ENCODE measurements around the gene KLF13.

KLF13 gene

DNA sequence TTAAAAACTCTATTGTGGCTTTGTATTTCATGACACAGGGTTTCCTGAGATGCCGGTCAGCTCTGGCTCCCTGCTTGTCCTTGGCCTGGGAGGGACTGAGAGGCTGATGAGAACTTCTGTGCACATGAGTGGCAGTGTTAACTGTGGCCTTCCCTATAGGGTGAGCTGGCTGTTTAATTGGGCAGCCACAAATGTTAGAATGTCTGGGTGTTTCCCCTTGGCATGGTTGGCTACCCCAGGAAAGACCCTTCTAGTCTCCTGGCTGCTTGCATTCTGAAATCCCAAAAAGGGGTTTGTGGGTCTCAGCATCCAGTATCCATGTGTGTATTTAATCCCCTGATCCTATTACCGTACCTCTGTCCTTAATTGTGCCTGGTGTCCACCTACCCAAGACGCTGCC is 3.0 kb upstream of the KLF13 start:
- Histone ChIP-seq H3K4ac (ENCODE audit: low read depth, low read length) (no peak overlapping the region), H2BK5ac (ENCODE audit: low read length) (no peak overlapping the region), H4K5ac (ENCODE audit: low read length) (no peak overlapping the region), H4K8ac (ENCODE audit: low read depth, low read length) (no peak overlapping the region), H3K56ac (ENCODE audit: low read length) (no peak overlapping the region), H2AK5ac (ENCODE audit: low read length) (no peak overlapping the region), H3K23ac (ENCODE audit: low read length) (no peak overlapping the region), H3K4me2 (ENCODE audit: low read length) (no peak overlapping the region), H3K18ac (ENCODE audit: low read length) (no peak overlapping the region), H3K79me1 (ENCODE audit: low read length) (no peaks in the 10 kb centered on the region), H3K9ac (ENCODE audit: low read length) (no peak overlapping the region), H3K4me1 (ENCODE audit: control insufficient read depth, low read depth, low read length) (peaks cover 3% of the 10 kb centered on the region), H3K4me3 (ENCODE audit: low read length) (no peak overlapping the region), H2BK15ac (replicated peaks; ENCODE audit: low read depth) (no peak overlapping the region), H3K27ac (ENCODE audit: low read depth, low read length) (no peak overlapping the region), H3K79me2 (ENCODE audit: control insufficient read depth, insufficient read depth, low read length) (no peaks in the 10 kb centered on the region), H3K36me3 (ENCODE audit: control insufficient read depth, insufficient read depth, low read length) (no peaks in the 10 kb centered on the region), H3K27me3 (ENCODE audit: insufficient read depth, low read length, poor library complexity) (no peaks in the 10 kb centered on the region), H2BK120ac (ENCODE audit: low read depth, low read length) (no peak overlapping the region)
- DNase-seq, result no peak
- WGBS (ENCODE audit: extremely low coverage, insufficient coverage, low lambda C conversion rate), result no CpG with 5 or more reads among the region's 3 CpGs

DNA sequence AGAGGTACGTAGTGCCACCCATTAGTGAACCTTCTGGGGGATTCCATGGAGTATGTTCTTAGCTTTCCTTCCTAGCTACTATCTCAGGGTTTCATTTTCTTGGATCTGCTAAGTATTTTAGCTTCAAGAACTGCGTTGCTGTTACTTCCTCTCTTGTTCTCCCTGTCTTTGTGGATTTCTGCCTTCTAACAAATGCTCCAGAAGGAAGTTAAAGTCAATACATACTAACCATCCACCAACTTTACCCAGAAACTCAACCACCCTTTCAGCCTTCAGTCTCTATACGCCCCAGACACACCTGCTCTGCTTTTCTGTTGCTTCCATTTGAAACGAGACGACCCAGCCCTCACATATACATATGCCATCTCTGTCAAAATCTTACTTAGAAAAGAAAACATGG is 2.4 kb upstream of the KLF13 start:
- no peak overlapping the region for H3K4ac ChIP-seq (ENCODE audit: low read depth, low read length)
- DNase-seq, result no peak
- H3K4me1 ChIP-seq (ENCODE audit: control insufficient read depth, low read depth, low read length), result peaks cover 3% of the 10 kb centered on the region
- no peak overlapping the region for H2BK120ac ChIP-seq (ENCODE audit: low read depth, low read length)
- H3K56ac ChIP-seq (ENCODE audit: low read length), result no peak overlapping the region
- no peak overlapping the region for H3K27ac ChIP-seq (ENCODE audit: low read depth, low read length)
- H2AK5ac ChIP-seq (ENCODE audit: low read length), result no peak overlapping the region
- no peak overlapping the region for H2BK5ac ChIP-seq (ENCODE audit: low read length)
- H2BK15ac ChIP-seq (replicated peaks; ENCODE audit: low read depth), result no peak overlapping the region
- no peak overlapping the region for H3K4me2 ChIP-seq (ENCODE audit: low read length)
- no peak overlapping the region for H3K9ac ChIP-seq (ENCODE audit: low read length)
- no peak overlapping the region for H3K4me3 ChIP-seq (ENCODE audit: low read length)
- H3K79me2 ChIP-seq (ENCODE audit: control insufficient read depth, insufficient read depth, low read length), result no peaks in the 10 kb centered on the region
- no peak overlapping the region for H4K5ac ChIP-seq (ENCODE audit: low read length)
- WGBS (ENCODE audit: extremely low coverage, insufficient coverage, low lambda C conversion rate), result no CpG with 5 or more reads among the region's 5 CpGs
- H3K18ac ChIP-seq (ENCODE audit: low read length), result no peak overlapping the region
- H4K8ac ChIP-seq (ENCODE audit: low read depth, low read length), result no peak overlapping the region
- no peaks in the 10 kb centered on the region for H3K79me1 ChIP-seq (ENCODE audit: low read length)
- no peak overlapping the region for H3K23ac ChIP-seq (ENCODE audit: low read length)
- H3K27me3 ChIP-seq (ENCODE audit: insufficient read depth, low read length, poor library complexity), result no peaks in the 10 kb centered on the region
- H3K36me3 ChIP-seq (ENCODE audit: control insufficient read depth, insufficient read depth, low read length), result no peaks in the 10 kb centered on the region

DNA sequence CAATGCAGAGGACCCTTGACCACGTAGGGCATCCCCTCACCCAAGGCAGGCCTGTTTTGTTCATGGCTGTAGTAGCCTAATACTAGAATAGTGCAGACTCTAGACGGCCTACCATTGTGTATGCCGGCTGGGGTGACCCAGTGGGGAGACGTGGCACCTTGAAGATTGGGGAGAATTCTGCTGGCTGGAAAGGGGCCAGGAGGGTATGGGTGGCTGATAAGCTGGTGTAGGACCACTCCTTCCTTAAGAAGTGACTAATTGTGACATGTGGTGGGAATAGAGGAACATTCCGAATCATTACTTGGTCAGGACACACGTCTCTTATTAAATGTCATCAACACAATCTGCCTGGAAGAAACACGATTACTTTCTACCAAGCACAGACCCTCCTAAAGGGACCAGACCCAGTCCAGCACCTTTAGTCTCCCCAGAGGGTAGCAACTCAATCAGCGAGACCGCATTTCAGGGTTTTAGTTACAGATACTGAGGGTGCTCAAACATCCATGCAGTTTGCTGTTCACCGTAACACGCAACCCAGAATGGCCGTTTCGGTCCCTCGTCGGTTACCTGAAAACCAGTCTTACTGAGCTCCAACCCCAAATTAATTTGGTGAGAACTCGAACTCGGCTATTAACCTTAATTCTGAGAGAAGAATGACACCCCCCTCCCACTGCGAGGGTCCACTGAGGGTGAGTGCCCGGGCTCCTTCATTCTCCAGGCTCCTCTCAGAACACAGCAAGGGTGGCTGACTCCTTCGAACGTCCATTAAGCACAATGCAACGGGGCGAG is 1.6 kb upstream of the KLF13 start:
- no peak for DNase-seq
- H2BK15ac ChIP-seq (replicated peaks; ENCODE audit: low read depth), result no peak overlapping the region
- no CpG with 5 or more reads among the region's 23 CpGs for WGBS (ENCODE audit: extremely low coverage, insufficient coverage, low lambda C conversion rate)

DNA sequence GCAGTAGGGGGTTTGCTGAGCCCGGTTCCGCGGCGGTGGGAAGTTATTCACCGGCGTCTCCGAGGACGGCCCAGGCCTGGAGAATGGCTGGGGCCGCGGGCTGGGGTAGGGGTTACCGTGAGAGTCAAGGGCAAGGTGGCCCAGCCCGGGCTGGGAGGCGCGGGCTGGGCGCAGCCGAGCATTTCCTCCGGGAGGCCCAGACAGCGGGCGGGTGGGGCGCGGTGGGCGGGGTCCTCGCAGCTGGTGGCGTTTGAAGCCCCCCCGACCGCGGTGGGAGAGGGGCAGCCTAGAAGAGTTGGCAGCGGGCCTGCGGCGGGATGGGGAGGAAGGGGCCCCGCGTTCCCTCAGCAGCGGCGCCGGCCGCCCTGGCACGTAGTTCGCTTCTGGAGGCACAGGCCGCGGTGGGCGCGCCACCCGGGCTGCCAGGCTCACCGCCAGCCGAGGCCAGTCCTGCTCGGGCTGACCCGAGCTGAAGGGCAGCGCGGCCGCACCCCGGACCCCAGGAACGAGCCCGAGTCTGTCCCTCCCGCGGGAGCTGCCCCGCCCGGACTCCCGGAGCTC is 960 bp upstream of the KLF13 start:
- Histone ChIP-seq H3K18ac (ENCODE audit: low read length) (peak overlapping the region; percentile 35), H3K23ac (ENCODE audit: low read length) (peak overlapping the region; percentile 94), H3K79me1 (ENCODE audit: low read length) (peaks cover 6% of the 10 kb centered on the region), H2BK15ac (replicated peaks; ENCODE audit: low read depth) (no peak overlapping the region), H3K4me2 (ENCODE audit: low read length) (peak overlapping the region; percentile 66), H3K27ac (ENCODE audit: low read depth, low read length) (peak overlapping the region; percentile 85), H3K36me3 (ENCODE audit: control insufficient read depth, insufficient read depth, low read length) (no peaks in the 10 kb centered on the region), H3K27me3 (ENCODE audit: insufficient read depth, low read length, poor library complexity) (no peaks in the 10 kb centered on the region), H4K8ac (ENCODE audit: low read depth, low read length) (no peak overlapping the region), H3K4me1 (ENCODE audit: control insufficient read depth, low read depth, low read length) (peaks cover 3% of the 10 kb centered on the region), H3K4me3 (ENCODE audit: low read length) (peak overlapping the region; percentile 69), H3K9ac (ENCODE audit: low read length) (peak overlapping the region; percentile 92), H3K79me2 (ENCODE audit: control insufficient read depth, insufficient read depth, low read length) (peaks cover 8% of the 10 kb centered on the region), H3K56ac (ENCODE audit: low read length) (peak overlapping the region; percentile 93), H3K4ac (ENCODE audit: low read depth, low read length) (peak overlapping the region; percentile 22), H4K5ac (ENCODE audit: low read length) (no peak overlapping the region), H2BK5ac (ENCODE audit: low read length) (peak overlapping the region; percentile 63), H2AK5ac (ENCODE audit: low read length) (no peak overlapping the region), H2BK120ac (ENCODE audit: low read depth, low read length) (peak overlapping the region; percentile 51)
- peak; percentile 29 for DNase-seq
- WGBS (ENCODE audit: extremely low coverage, insufficient coverage, low lambda C conversion rate), result no CpG with 5 or more reads among the region's 58 CpGs

More for the DNA sequence above, 1.6 kb upstream of the KLF13 start:
- peak overlapping the region; percentile 65 for H2AK5ac ChIP-seq (ENCODE audit: low read length)
- peak overlapping the region; percentile 94 for H3K23ac ChIP-seq (ENCODE audit: low read length)
- H3K9ac ChIP-seq (ENCODE audit: low read length), result peak overlapping the region; percentile 92
- no peaks in the 10 kb centered on the region for H3K27me3 ChIP-seq (ENCODE audit: insufficient read depth, low read length, poor library complexity)
- H3K27ac ChIP-seq (ENCODE audit: low read depth, low read length), result no peak overlapping the region
- H3K4me1 ChIP-seq (ENCODE audit: control insufficient read depth, low read depth, low read length), result peaks cover 3% of the 10 kb centered on the region
- H3K56ac ChIP-seq (ENCODE audit: low read length), result peak overlapping the region; percentile 93
- H2BK120ac ChIP-seq (ENCODE audit: low read depth, low read length), result peak overlapping the region; percentile 15
- peaks cover 5% of the 10 kb centered on the region for H3K79me1 ChIP-seq (ENCODE audit: low read length)
- peak overlapping the region; percentile 66 for H3K4me2 ChIP-seq (ENCODE audit: low read length)
- H3K4me3 ChIP-seq (ENCODE audit: low read length), result peak overlapping the region; percentile 28
- H2BK5ac ChIP-seq (ENCODE audit: low read length), result no peak overlapping the region
- H3K18ac ChIP-seq (ENCODE audit: low read length), result peak overlapping the region; percentile 35
- H3K36me3 ChIP-seq (ENCODE audit: control insufficient read depth, insufficient read depth, low read length), result no peaks in the 10 kb centered on the region
- peaks cover 6% of the 10 kb centered on the region for H3K79me2 ChIP-seq (ENCODE audit: control insufficient read depth, insufficient read depth, low read length)
- no peak overlapping the region for H4K8ac ChIP-seq (ENCODE audit: low read depth, low read length)
- H3K4ac ChIP-seq (ENCODE audit: low read depth, low read length), result peak overlapping the region; percentile 22
- H4K5ac ChIP-seq (ENCODE audit: low read length), result no peak overlapping the region

DNA sequence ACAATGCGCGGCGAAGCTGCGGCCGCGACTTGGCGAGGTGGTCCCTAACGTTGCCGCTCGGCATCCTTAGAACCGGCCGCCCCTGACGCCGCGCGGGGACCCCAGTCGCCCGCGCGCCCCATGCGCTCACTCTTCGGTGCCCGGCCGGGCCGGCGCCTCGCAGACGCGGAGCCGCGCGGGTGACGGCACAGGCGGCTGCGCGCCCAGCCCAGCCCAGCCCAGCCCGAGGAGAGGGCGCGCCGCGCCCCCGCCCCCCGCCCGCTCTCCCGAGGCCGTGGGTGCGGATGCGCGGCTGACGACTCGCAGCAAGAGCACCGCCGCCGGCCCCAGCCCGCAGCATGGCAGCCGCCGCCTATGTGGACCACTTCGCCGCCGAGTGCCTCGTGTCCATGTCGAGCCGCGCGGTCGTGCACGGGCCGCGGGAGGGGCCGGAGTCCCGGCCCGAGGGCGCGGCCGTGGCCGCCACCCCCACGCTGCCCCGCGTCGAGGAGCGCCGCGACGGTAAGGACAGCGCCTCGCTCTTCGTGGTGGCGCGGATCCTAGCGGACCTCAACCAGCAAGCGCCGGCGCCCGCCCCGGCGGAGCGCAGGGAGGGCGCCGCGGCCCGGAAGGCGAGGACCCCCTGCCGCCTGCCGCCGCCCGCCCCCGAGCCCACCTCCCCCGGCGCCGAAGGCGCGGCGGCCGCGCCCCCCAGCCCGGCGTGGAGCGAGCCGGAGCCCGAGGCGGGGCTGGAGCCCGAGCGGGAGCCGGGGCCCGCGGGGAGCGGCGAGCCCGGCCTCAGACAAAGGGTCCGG is 437 bp downstream of the KLF13 start:
- H3K27ac ChIP-seq (ENCODE audit: low read depth, low read length), result peak overlapping the region; percentile 89
- H2AK5ac ChIP-seq (ENCODE audit: low read length), result no peak overlapping the region
- H3K4me2 ChIP-seq (ENCODE audit: low read length), result peak overlapping the region; percentile 66
- H3K79me1 ChIP-seq (ENCODE audit: low read length), result peaks cover 15% of the 10 kb centered on the region
- H3K56ac ChIP-seq (ENCODE audit: low read length), result peak overlapping the region; percentile 82
- no CpG with 5 or more reads among the region's 130 CpGs for WGBS (ENCODE audit: extremely low coverage, insufficient coverage, low lambda C conversion rate)
- no peak overlapping the region for H2BK120ac ChIP-seq (ENCODE audit: low read depth, low read length)
- peaks cover 19% of the 10 kb centered on the region for H3K79me2 ChIP-seq (ENCODE audit: control insufficient read depth, insufficient read depth, low read length)
- no peak overlapping the region for H2BK5ac ChIP-seq (ENCODE audit: low read length)
- no peak for DNase-seq
- no peak overlapping the region for H4K8ac ChIP-seq (ENCODE audit: low read depth, low read length)
- H3K4ac ChIP-seq (ENCODE audit: low read depth, low read length), result peak overlapping the region; percentile 74
- H4K5ac ChIP-seq (ENCODE audit: low read length), result no peak overlapping the region
- H3K18ac ChIP-seq (ENCODE audit: low read length), result peak overlapping the region; percentile 90
- H3K4me1 ChIP-seq (ENCODE audit: control insufficient read depth, low read depth, low read length), result peaks cover 3% of the 10 kb centered on the region
- peak overlapping the region; percentile 60 for H3K4me3 ChIP-seq (ENCODE audit: low read length)
- no peak overlapping the region for H3K23ac ChIP-seq (ENCODE audit: low read length)
- no peaks in the 10 kb centered on the region for H3K27me3 ChIP-seq (ENCODE audit: insufficient read depth, low read length, poor library complexity)
- no peaks in the 10 kb centered on the region for H3K36me3 ChIP-seq (ENCODE audit: control insufficient read depth, insufficient read depth, low read length)
- no peak overlapping the region for H2BK15ac ChIP-seq (replicated peaks; ENCODE audit: low read depth)
- H3K9ac ChIP-seq (ENCODE audit: low read length), result peak overlapping the region; percentile 80

Measured in mesendoderm (in vitro differentiated cells).